OCI-LY1 (cell line): Measurements from ENCODE around the gene SDK2.

Experiments
- H2AFZ ChIP-seq: fragments of 200-600 bp; sonication (generic), shearing (Covaris generic); 2 replicates; pipeline ENCODE4 v1.6.0; 2014; ENCODE audit warnings: antibody characterized with exemption, mild to moderate bottlenecking, low read length
- H3F3A ChIP-seq: fragments of 200-600 bp; sonication (generic), shearing (Covaris generic); 2 replicates; pipeline ENCODE4 v1.6.0; 2014; ENCODE audit warnings: mild to moderate bottlenecking, antibody characterized with exemption, low read length, moderate library complexity; ENCODE audit not compliant: insufficient read depth
- H3K27ac ChIP-seq: fragments of 200-600 bp; sonication (generic); 2 replicates; pipeline ENCODE4 v1.5.1; 2014; ENCODE audit warnings: low read length, mixed run types, mild to moderate bottlenecking, low read depth; ENCODE audit not compliant: poor library complexity, severe bottlenecking
- H3K27me3 ChIP-seq: fragments of 200-600 bp; sonication (generic); 2 replicates; pipeline ENCODE4 v1.6.0; 2014; ENCODE audit warnings: antibody characterized with exemption, mild to moderate bottlenecking, low read length, moderate library complexity; ENCODE audit not compliant: insufficient read depth
- H3K36me3 ChIP-seq: fragments of 200-600 bp; sonication (generic); 2 replicates; pipeline ENCODE4 v1.6.1; 2014; ENCODE audit warnings: mild to moderate bottlenecking, antibody characterized with exemption, low read length, moderate library complexity, mixed read lengths; ENCODE audit not compliant: insufficient read depth
- H3K4me1 ChIP-seq: fragments of 200-600 bp; sonication (generic); 2 replicates; pipeline ENCODE4 v1.5.1; 2014; ENCODE audit warnings: mild to moderate bottlenecking, low read length, moderate library complexity; ENCODE audit not compliant: insufficient read depth, severe bottlenecking
- H3K4me2 ChIP-seq: fragments of 200-600 bp; sonication (generic), shearing (Covaris generic); 2 replicates; pipeline ENCODE4 v1.6.1; 2014; ENCODE audit warnings: low read length
- H3K4me3 ChIP-seq: fragments of 200-600 bp; sonication (generic); 2 replicates; pipeline ENCODE4 v1.5.1; 2014; ENCODE audit warnings: low read length, low read depth, mild to moderate bottlenecking, mixed read lengths; ENCODE audit not compliant: poor library complexity, severe bottlenecking
- H3K79me2 ChIP-seq: fragments of 200-600 bp; shearing (Covaris generic); 2 replicates; pipeline ENCODE4 v1.6.1; 2016; ENCODE audit warnings: mixed run types, low read length, mixed read lengths; ENCODE audit not compliant: insufficient read depth
- H3K9ac ChIP-seq: fragments of 200-600 bp; sonication (generic), shearing (Covaris generic); 2 replicates; pipeline ENCODE4 v1.6.1; 2014; ENCODE audit warnings: mild to moderate bottlenecking, low read length, mixed read lengths
- H3K9me2 ChIP-seq: fragments of 200-600 bp; sonication (generic), shearing (Covaris generic); 2 replicates; pipeline ENCODE4 v1.6.1; 2014; ENCODE audit warnings: low read depth, mild to moderate bottlenecking, low read length, mixed read lengths
- H3K9me3 ChIP-seq: fragments of 200-600 bp; shearing (Covaris generic); 2 replicates; pipeline ENCODE4 v1.6.1; 2014; ENCODE audit warnings: low read length, mixed read lengths
- H4K20me1 ChIP-seq: fragments of 200-600 bp; sonication (generic), shearing (Covaris generic); 2 replicates; pipeline ENCODE4 v1.6.0; 2016; ENCODE audit warnings: mild to moderate bottlenecking, low read length; ENCODE audit not compliant: insufficient read depth
- EZH2 ChIP-seq: fragments of 200-600 bp; sonication (generic), shearing (Covaris generic); IDR thresholded peaks from 2 replicates; pipeline ENCODE4 v1.8.0; 2017; ENCODE audit warnings: borderline replicate concordance, mixed run types, mild to moderate bottlenecking, antibody characterized with exemption, low read length, moderate library complexity, mixed read lengths
- TF ChIP-seq, protein P1 (sequence below): fragments of 200-600 bp; sonication (generic), shearing (Covaris generic); IDR thresholded peaks from 2 replicates; pipeline ENCODE4 v1.5.1; 2017; ENCODE audit warnings: mild to moderate bottlenecking, antibody characterized with exemption, low read length, moderate library complexity, mixed read lengths

The SDK2 gene

DNA sequence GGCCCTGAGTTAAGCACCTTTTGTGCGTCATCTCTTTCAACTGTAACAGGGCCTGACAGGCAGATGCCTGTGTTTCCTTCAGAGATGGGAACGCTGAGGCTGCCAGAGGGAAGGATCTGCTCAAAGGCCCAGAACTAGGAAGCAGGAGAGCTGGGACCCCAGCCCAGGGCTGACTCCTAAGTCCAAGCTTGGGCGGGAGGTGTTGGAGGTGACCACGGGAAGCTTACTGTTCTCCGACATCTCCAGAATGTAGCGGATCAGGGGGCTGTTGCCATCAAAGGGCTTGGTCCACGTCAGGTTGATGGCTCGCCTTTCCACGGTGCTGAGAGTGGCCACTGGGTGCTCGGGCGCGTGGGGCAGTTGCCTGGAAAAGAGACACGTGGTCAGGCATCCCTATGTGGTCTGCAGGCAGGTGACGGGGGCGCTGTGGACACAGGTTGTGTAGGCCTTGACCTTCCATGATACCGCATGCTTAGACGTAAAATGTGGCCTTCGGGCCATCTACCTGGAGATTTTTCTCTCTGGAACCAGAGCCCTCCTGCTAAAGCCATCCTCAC lies 221.0 kb downstream of the SDK2 start:
- TF ChIP-seq, protein P1, sequence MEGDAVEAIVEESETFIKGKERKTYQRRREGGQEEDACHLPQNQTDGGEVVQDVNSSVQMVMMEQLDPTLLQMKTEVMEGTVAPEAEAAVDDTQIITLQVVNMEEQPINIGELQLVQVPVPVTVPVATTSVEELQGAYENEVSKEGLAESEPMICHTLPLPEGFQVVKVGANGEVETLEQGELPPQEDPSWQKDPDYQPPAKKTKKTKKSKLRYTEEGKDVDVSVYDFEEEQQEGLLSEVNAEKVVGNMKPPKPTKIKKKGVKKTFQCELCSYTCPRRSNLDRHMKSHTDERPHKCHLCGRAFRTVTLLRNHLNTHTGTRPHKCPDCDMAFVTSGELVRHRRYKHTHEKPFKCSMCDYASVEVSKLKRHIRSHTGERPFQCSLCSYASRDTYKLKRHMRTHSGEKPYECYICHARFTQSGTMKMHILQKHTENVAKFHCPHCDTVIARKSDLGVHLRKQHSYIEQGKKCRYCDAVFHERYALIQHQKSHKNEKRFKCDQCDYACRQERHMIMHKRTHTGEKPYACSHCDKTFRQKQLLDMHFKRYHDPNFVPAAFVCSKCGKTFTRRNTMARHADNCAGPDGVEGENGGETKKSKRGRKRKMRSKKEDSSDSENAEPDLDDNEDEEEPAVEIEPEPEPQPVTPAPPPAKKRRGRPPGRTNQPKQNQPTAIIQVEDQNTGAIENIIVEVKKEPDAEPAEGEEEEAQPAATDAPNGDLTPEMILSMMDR = no peak
- no peak for TF ChIP-seq EZH2
- H3K36me3 ChIP-seq = no peaks in the 10 kb centered on the region
- H2AFZ ChIP-seq = no peak overlapping the region
- H3K9me2 ChIP-seq = no peaks in the 10 kb centered on the region
- H3K79me2 ChIP-seq = no peaks in the 10 kb centered on the region
- no peaks in the 10 kb centered on the region for H4K20me1 ChIP-seq
- H3K9me3 ChIP-seq = no peaks in the 10 kb centered on the region
- H3K4me2 ChIP-seq = no peak overlapping the region
- H3K4me3 ChIP-seq = no peak overlapping the region
- no peak overlapping the region for H3K27ac ChIP-seq
- no peaks in the 10 kb centered on the region for H3K4me1 ChIP-seq
- H3F3A ChIP-seq = no peaks in the 10 kb centered on the region
- no peak overlapping the region for H3K9ac ChIP-seq
- no peaks in the 10 kb centered on the region for H3K27me3 ChIP-seq

DNA sequence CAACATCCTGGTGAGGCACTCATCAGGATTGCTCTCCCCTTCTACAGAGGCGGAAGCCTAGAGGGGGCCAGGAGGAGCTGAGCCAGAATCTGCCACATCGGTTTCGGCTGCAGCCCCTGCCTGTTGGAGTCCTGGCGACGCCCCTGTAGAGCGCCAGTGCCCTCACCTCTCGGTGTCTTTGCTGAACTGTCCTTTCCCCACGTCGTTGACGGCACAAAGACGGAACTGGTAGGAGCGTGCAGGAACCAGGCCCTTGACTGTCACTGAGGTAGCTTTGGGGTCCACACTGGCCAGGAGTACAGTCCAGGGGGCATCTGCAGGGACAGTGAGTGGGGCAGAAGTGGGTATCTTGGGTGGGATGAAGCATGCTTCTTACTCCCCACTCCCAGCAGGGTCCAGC lies 222.1 kb downstream of the SDK2 start:
- TF ChIP-seq, protein P1 = no peak
- TF ChIP-seq EZH2 = no peak
- H3K4me2 ChIP-seq = no peak overlapping the region
- H3K36me3 ChIP-seq = no peaks in the 10 kb centered on the region
- no peaks in the 10 kb centered on the region for H3F3A ChIP-seq
- no peaks in the 10 kb centered on the region for H3K79me2 ChIP-seq
- H3K9me2 ChIP-seq = no peaks in the 10 kb centered on the region
- H3K4me3 ChIP-seq = no peak overlapping the region
- H3K9ac ChIP-seq = no peak overlapping the region
- no peak overlapping the region for H2AFZ ChIP-seq
- no peaks in the 10 kb centered on the region for H3K27me3 ChIP-seq
- H3K4me1 ChIP-seq = no peaks in the 10 kb centered on the region
- no peak overlapping the region for H3K27ac ChIP-seq
- no peaks in the 10 kb centered on the region for H3K9me3 ChIP-seq
- H4K20me1 ChIP-seq = no peaks in the 10 kb centered on the region

DNA sequence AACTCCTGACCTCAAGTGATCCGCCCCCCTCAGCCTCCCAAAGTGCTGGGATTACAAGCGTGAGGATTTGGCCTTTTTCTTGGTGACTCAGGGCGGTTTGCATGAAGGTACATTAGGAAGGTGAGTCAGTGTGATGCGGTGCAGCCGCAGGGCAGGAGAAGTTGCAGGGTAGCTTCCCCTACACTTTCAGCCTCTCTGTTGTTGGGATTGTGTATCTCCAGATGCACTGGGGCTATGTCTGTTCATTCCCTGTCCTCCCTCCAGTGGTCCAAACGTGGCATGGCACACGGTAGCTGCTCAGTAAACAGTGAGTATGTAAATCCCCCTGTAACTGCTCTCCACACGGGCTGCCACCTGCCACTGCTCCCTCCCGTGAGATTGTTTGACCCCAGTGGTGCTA lies 223.3 kb downstream of the SDK2 start:
- H2AFZ ChIP-seq = no peak overlapping the region
- H3F3A ChIP-seq = no peaks in the 10 kb centered on the region
- no peak overlapping the region for H3K4me3 ChIP-seq
- no peaks in the 10 kb centered on the region for H3K79me2 ChIP-seq
- no peaks in the 10 kb centered on the region for H4K20me1 ChIP-seq
- H3K9me2 ChIP-seq = no peaks in the 10 kb centered on the region
- no peaks in the 10 kb centered on the region for H3K4me1 ChIP-seq
- H3K9ac ChIP-seq = no peak overlapping the region
- no peak overlapping the region for H3K27ac ChIP-seq
- H3K9me3 ChIP-seq = no peaks in the 10 kb centered on the region
- no peak for TF ChIP-seq EZH2
- no peak overlapping the region for H3K4me2 ChIP-seq
- no peaks in the 10 kb centered on the region for H3K27me3 ChIP-seq
- no peaks in the 10 kb centered on the region for H3K36me3 ChIP-seq

- Histone ChIP-seq H3K79me2 (no peaks in the 10 kb centered on the region), H2AFZ (no peak overlapping the region), H4K20me1 (no peaks in the 10 kb centered on the region), H3F3A (no peaks in the 10 kb centered on the region), H3K36me3 (no peaks in the 10 kb centered on the region), H3K9me2 (no peaks in the 10 kb centered on the region), H3K9ac (no peak overlapping the region), H3K4me2 (no peak overlapping the region), H3K9me3 (no peaks in the 10 kb centered on the region), H3K27me3 (no peaks in the 10 kb centered on the region), H3K4me3 (no peak overlapping the region), H3K27ac (no peak overlapping the region), H3K4me1 (no peaks in the 10 kb centered on the region)
- no peak for TF ChIP-seq EZH2
- TF ChIP-seq, protein P1 = no peak
Observed at GRCh38 chr17:73419881-73420280, 224.4 kb downstream of the SDK2 start.
